Activated naive CD4-positive, alpha-beta T cell treated with anti-CD3 and anti-CD28 coated beads, Interleukin-2, amount 10 ng/mL, durations not matched to agents 7 days and 5 days (primary cell): ENCODE data around the gene SPI1.

Experiments used
- CTCF ChIA-PET: fragments of 350-600 bp; sonication (Branson Sonifier 250); formaldehyde crosslinking; loops from one replicate; lab custom pipeline; 2021; ENCODE audit warnings: antibody characterized with exemption; lab: Charles Lee
- DNase-seq: peaks from one replicate; pipeline ENCODE4 v3.0.0-alpha.2; 2020
- H3K27ac Mint-ChIP-seq: one replicate; pipeline ENCODE4 v1.8.0; 2021; ENCODE audit warnings: mild to moderate bottlenecking, moderate library complexity, mixed read lengths
- H3K27me3 Mint-ChIP-seq: one replicate; pipeline ENCODE4 v1.8.0; 2021; ENCODE audit warnings: mild to moderate bottlenecking, mixed read lengths
- H3K36me3 Mint-ChIP-seq: one replicate; pipeline ENCODE4 v1.8.0; 2021; ENCODE audit warnings: mixed read lengths
- H3K4me1 Mint-ChIP-seq: one replicate; pipeline ENCODE4 v1.8.0; 2021; ENCODE audit warnings: mixed read lengths
- H3K4me3 Mint-ChIP-seq: one replicate; pipeline ENCODE4 v1.8.0; 2021; ENCODE audit warnings: mild to moderate bottlenecking, moderate library complexity, mixed read lengths
- H3K9me3 Mint-ChIP-seq: one replicate; pipeline ENCODE4 v1.8.0; 2021; ENCODE audit warnings: mixed read lengths

The SPI1 gene

GRCh38 chr11:47373876-47374719 is 4.2 kb downstream of the SPI1 start:
- Mint-ChIP-seq H3K27me3 (peaks cover 4% of the 10 kb centered on the region), H3K27ac (no peak overlapping the region), H3K4me1 (peaks cover 2% of the 10 kb centered on the region), H3K36me3 (no peaks in the 10 kb centered on the region), H3K4me3 (no peak overlapping the region), H3K9me3 (no peaks in the 10 kb centered on the region)
- peak; percentile 88 for DNase-seq
- CTCF ChIA-PET = interaction anchor here (0.7 to 5.4 kb wide), 26 partner anchors 9 to 482 kb away, joined by 3 to 133 read pairs (median 6); partner anchors contain the start of genes PSMC3 and SLC39A13

- H3K4me3 Mint-ChIP-seq = no peak overlapping the region
- H3K27ac Mint-ChIP-seq = no peak overlapping the region
- no peaks in the 10 kb centered on the region for H3K9me3 Mint-ChIP-seq
- no peak for DNase-seq
- no peaks in the 10 kb centered on the region for H3K4me1 Mint-ChIP-seq
- H3K27me3 Mint-ChIP-seq = no peaks in the 10 kb centered on the region
- H3K36me3 Mint-ChIP-seq = no peaks in the 10 kb centered on the region
- CTCF ChIA-PET = interaction anchor here (0.7 to 5.4 kb wide), 8 partner anchors 8 to 107 kb away, joined by 3 to 133 read pairs (median 17); partner anchors contain the start of gene SLC39A13
Observed at GRCh38 chr11:47372422-47372821, 5.9 kb downstream of the SPI1 start.

- DNase-seq = no peak
- Mint-ChIP-seq H3K4me3 (no peak overlapping the region), H3K9me3 (no peaks in the 10 kb centered on the region), H3K4me1 (no peaks in the 10 kb centered on the region), H3K27me3 (peaks cover 5% of the 10 kb centered on the region), H3K27ac (no peak overlapping the region), H3K36me3 (no peaks in the 10 kb centered on the region)
- CTCF ChIA-PET = interaction anchor here (0.7 to 1.0 kb wide), 2 partner anchors 22 to 146 kb away, joined by 3 read pairs; no protein-coding TSS in a partner anchor
Observed at GRCh38 chr11:47369676-47370075, 8.7 kb downstream of the SPI1 start.

GRCh38 chr11:47366020-47366490 is 12.3 kb downstream of the SPI1 start:
- CTCF ChIA-PET = no interaction called here
- Mint-ChIP-seq H3K4me3 (no peak overlapping the region), H3K9me3 (no peaks in the 10 kb centered on the region), H3K36me3 (no peaks in the 10 kb centered on the region), H3K27me3 (peaks cover 9% of the 10 kb centered on the region), H3K4me1 (peaks cover under 1% of the 10 kb centered on the region), H3K27ac (no peak overlapping the region)
- DNase-seq = no peak

- no peak for DNase-seq
- CTCF ChIA-PET = interaction anchor here (1.0 kb wide), 1 partner anchor 13 kb away, joined by 6 read pairs; no protein-coding TSS in a partner anchor
- H3K4me3 Mint-ChIP-seq = no peak overlapping the region
Observed at GRCh38 chr11:47361419-47361818, 16.9 kb downstream of the SPI1 start.

GRCh38 chr11:47360341-47360740 is 18.0 kb downstream of the SPI1 start:
- Mint-ChIP-seq H3K27ac (no peak overlapping the region), H3K9me3 (no peaks in the 10 kb centered on the region), H3K27me3 (peaks cover 5% of the 10 kb centered on the region), H3K36me3 (no peaks in the 10 kb centered on the region), H3K4me1 (peaks cover 12% of the 10 kb centered on the region), H3K4me3 (no peak overlapping the region)
- no peak for DNase-seq
- CTCF ChIA-PET = interaction anchor here (2.2 kb wide), 1 partner anchor 14 kb away, joined by 13 read pairs; no protein-coding TSS in a partner anchor

More at GRCh38 chr11:47361419-47361818, 16.9 kb downstream of the SPI1 start:
- Mint-ChIP-seq H3K4me1 (peaks cover 12% of the 10 kb centered on the region), H3K9me3 (no peaks in the 10 kb centered on the region), H3K36me3 (no peaks in the 10 kb centered on the region), H3K27me3 (peaks cover 9% of the 10 kb centered on the region), H3K27ac (no peak overlapping the region)

- CTCF ChIA-PET = interaction anchor here (0.9 to 2.2 kb wide), 2 partner anchors 15 to 181 kb away, joined by 3 to 13 read pairs; no protein-coding TSS in a partner anchor
- no peak for DNase-seq
- H3K27me3 Mint-ChIP-seq = peaks cover 4% of the 10 kb centered on the region
Observed at GRCh38 chr11:47359586-47359985, 18.8 kb downstream of the SPI1 start.

GRCh38 chr11:47359162-47359561 is 19.2 kb downstream of the SPI1 start:
- no peak for DNase-seq
- Mint-ChIP-seq H3K4me3 (no peak overlapping the region), H3K4me1 (peaks cover 12% of the 10 kb centered on the region), H3K27me3 (no peaks in the 10 kb centered on the region), H3K27ac (no peak overlapping the region), H3K36me3 (no peaks in the 10 kb centered on the region), H3K9me3 (no peaks in the 10 kb centered on the region)
- CTCF ChIA-PET = interaction anchor here (0.9 to 2.2 kb wide), 2 partner anchors 15 to 181 kb away, joined by 3 to 13 read pairs; no protein-coding TSS in a partner anchor

More at GRCh38 chr11:47359586-47359985, 18.8 kb downstream of the SPI1 start:
- H3K4me1 Mint-ChIP-seq = peaks cover 12% of the 10 kb centered on the region
- no peak overlapping the region for H3K27ac Mint-ChIP-seq
- H3K4me3 Mint-ChIP-seq = no peak overlapping the region
- H3K9me3 Mint-ChIP-seq = no peaks in the 10 kb centered on the region
- no peaks in the 10 kb centered on the region for H3K36me3 Mint-ChIP-seq

GRCh38 chr11:47358731-47359051 is 19.7 kb downstream of the SPI1 start:
- H3K9me3 Mint-ChIP-seq = no peaks in the 10 kb centered on the region
- no peaks in the 10 kb centered on the region for H3K36me3 Mint-ChIP-seq
- peaks cover 12% of the 10 kb centered on the region for H3K4me1 Mint-ChIP-seq
- H3K4me3 Mint-ChIP-seq = no peak overlapping the region
- H3K27me3 Mint-ChIP-seq = no peaks in the 10 kb centered on the region
- CTCF ChIA-PET = interaction anchor here (2.2 kb wide), 1 partner anchor 16 kb away, joined by 13 read pairs; no protein-coding TSS in a partner anchor
- H3K27ac Mint-ChIP-seq = no peak overlapping the region
- no peak for DNase-seq

GRCh38 chr11:47357985-47358730 is 20.2 kb downstream of the SPI1 start:
- no peak overlapping the region for H3K4me3 Mint-ChIP-seq
- no peaks in the 10 kb centered on the region for H3K27me3 Mint-ChIP-seq
- H3K36me3 Mint-ChIP-seq = no peaks in the 10 kb centered on the region
- CTCF ChIA-PET = interaction anchor here (1.1 to 2.2 kb wide), 2 partner anchors 16 to 50 kb away, joined by 3 to 13 read pairs; no protein-coding TSS in a partner anchor
- DNase-seq = no peak
- no peak overlapping the region for H3K27ac Mint-ChIP-seq
- H3K9me3 Mint-ChIP-seq = no peaks in the 10 kb centered on the region
- peaks cover 12% of the 10 kb centered on the region for H3K4me1 Mint-ChIP-seq

GRCh38 chr11:47356998-47357329 is 21.4 kb downstream of the SPI1 start:
- Mint-ChIP-seq H3K27me3 (no peaks in the 10 kb centered on the region), H3K36me3 (no peaks in the 10 kb centered on the region)

GRCh38 chr11:47356129-47356997 is 22.0 kb downstream of the SPI1 start:
- Mint-ChIP-seq H3K4me3 (no peak overlapping the region), H3K27ac (no peak overlapping the region), H3K4me1 (peaks cover 12% of the 10 kb centered on the region), H3K9me3 (no peaks in the 10 kb centered on the region), H3K36me3 (no peaks in the 10 kb centered on the region), H3K27me3 (no peaks in the 10 kb centered on the region)
- CTCF ChIA-PET = no interaction called here
- no peak for DNase-seq

More at GRCh38 chr11:47356998-47357329, 21.4 kb downstream of the SPI1 start:
- Mint-ChIP-seq H3K4me3 (no peak overlapping the region), H3K9me3 (no peaks in the 10 kb centered on the region), H3K4me1 (peaks cover 12% of the 10 kb centered on the region), H3K27ac (no peak overlapping the region)
- no peak for DNase-seq
- CTCF ChIA-PET = interaction anchor here (1.1 kb wide), 1 partner anchor 51 kb away, joined by 3 read pairs; no protein-coding TSS in a partner anchor
